ENCODE measurements around the gene UBAP1L.

The UBAP1L gene

DNA sequence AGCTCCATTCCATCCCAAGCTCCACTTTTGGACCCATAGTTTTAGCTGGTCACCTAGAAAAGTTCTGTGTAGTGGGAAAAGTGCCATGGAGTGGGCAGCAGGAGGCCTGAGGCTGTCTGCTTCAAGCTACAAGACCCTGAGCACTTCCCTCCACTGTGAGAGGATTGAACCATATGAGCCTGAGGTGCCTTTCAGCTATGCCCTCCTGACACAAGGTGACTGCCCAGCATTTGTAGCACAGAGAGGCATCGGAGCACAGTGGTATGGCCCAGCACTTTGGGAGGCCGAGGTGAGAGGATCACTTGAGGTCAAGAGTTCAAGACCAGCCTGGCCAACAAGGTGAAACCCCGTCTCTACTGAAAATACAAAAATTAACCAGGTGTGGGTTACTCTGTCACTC, 42.4 kb downstream of the UBAP1L start:
- DNase-seq (ENCODE audit: low read depth), result no peak
- no peak overlapping the region for H3K4me3 ChIP-seq (replicated peaks; ENCODE audit: low read depth, low read length)
- TF ChIP-seq, protein P1, sequence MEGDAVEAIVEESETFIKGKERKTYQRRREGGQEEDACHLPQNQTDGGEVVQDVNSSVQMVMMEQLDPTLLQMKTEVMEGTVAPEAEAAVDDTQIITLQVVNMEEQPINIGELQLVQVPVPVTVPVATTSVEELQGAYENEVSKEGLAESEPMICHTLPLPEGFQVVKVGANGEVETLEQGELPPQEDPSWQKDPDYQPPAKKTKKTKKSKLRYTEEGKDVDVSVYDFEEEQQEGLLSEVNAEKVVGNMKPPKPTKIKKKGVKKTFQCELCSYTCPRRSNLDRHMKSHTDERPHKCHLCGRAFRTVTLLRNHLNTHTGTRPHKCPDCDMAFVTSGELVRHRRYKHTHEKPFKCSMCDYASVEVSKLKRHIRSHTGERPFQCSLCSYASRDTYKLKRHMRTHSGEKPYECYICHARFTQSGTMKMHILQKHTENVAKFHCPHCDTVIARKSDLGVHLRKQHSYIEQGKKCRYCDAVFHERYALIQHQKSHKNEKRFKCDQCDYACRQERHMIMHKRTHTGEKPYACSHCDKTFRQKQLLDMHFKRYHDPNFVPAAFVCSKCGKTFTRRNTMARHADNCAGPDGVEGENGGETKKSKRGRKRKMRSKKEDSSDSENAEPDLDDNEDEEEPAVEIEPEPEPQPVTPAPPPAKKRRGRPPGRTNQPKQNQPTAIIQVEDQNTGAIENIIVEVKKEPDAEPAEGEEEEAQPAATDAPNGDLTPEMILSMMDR (IDR thresholded peaks at IDR 0.05; ENCODE audit: low read length, missing control alignments), result no peak

DNA sequence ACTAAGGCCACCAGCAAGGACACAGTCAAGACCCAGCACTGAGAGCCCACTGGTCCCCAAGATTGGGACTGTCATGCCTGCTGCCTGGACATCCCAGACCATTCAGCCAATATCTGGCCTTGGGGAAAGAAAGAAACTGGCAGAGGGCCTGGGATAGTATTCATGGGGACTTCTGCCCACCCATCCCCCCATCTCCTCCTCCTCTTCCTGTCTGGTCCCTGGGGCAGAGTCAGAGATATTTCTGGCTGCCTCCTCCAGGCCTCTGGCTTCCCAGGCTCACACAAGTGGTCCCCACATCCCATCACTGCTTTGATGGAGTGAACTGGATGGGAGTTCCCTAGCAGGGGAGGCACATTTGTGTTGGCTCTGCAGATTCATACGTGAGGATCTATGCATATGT, 43.0 kb downstream of the UBAP1L start:
- TF ChIP-seq, protein P1 (IDR thresholded peaks at IDR 0.05; ENCODE audit: low read length, missing control alignments), result no peak
- no peak overlapping the region for H3K4me3 ChIP-seq (replicated peaks; ENCODE audit: low read depth, low read length)
- DNase-seq (ENCODE audit: low read depth), result peak; percentile 76

DNA sequence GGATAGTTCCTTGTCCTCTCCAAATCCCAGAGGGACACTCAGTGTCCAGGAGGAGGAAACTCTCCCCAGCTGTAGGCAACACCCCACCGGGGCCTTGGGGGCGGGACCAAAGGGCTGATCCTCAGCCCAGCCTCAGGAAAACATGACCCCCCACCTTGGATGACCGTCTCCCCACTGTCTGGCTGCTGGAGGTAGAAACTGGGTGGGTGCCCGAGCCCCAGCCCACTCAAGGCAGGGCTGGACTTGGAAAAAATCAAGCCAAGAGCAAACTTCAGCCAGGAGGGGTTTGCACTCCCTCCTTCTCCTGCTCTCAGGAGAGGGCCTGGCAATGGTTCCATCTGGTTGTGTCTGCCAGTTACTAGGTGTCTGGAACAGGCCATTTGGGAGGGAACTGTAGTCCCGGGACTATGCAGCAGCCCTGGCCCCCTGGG, 43.6 kb downstream of the UBAP1L start:
- peak; percentile 54 for DNase-seq (ENCODE audit: low read depth)
- H3K4me3 ChIP-seq (replicated peaks; ENCODE audit: low read depth, low read length), result no peak overlapping the region
- TF ChIP-seq, protein P1 (IDR thresholded peaks at IDR 0.05; ENCODE audit: low read length, missing control alignments), result no peak

DNA sequence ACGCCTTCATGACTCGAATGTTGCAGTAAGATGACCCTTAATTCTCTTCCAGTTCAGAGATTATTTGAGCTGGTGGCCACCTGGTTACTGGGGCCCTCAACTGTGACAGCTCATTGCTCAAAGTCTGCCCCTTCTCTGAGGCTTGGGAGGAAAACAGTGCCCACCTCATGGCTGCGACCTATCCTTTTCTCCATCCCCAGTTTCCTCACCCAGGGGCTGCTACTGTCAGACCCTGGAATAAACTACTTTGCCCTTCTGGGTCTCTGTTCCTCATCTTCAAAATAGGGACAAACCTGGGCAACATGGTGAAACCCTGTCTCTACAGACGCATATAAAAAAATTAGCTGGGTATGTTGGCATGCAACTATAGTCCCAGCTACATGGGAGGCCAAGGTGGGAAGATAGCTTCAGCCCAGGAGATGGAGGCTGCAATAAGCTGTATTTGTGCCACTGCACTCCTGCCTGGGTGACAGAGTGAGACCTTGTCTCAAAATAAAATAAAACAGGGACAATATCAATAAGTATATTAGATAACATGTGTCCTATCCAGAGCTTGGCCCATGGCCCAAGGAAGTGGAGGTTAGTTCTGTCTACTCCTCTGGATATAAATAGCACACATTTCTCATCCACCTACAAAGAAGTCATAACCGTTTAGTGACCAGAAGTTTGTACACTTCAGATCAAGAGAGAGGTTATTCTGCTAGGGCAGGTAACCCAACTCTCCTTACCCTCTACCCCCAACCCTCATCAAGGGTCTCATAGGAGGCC, 45.0 kb downstream of the UBAP1L start:
- no peak overlapping the region for H3K4me3 ChIP-seq (replicated peaks; ENCODE audit: low read depth, low read length)
- no peak for DNase-seq (ENCODE audit: low read depth)
- TF ChIP-seq, protein P1 (IDR thresholded peaks at IDR 0.05; ENCODE audit: low read length, missing control alignments), result no peak

DNA sequence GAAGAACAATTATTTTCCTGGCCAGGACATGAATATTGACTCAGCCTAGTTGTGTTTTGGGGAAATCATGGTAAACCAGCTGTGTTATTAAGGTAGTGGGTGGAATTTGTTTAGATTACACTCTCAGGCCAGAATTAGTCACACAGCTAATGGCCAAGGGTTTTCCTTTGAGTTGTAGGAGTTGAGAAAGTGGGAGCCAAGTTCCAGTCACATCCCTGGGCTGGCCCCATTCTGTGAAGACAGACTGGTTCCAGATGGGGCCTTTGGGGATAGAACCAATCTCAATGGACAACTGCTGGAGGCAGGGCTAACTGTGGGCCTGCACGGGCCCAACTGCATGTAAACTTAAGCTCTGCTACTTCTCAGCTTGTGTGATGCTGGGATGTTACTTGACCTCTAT, 45.8 kb downstream of the UBAP1L start:
- TF ChIP-seq, protein P1 (IDR thresholded peaks at IDR 0.05; ENCODE audit: low read length, missing control alignments), result no peak
- H3K4me3 ChIP-seq (replicated peaks; ENCODE audit: low read depth, low read length), result no peak overlapping the region
- DNase-seq (ENCODE audit: low read depth), result peak; percentile 96

DNA sequence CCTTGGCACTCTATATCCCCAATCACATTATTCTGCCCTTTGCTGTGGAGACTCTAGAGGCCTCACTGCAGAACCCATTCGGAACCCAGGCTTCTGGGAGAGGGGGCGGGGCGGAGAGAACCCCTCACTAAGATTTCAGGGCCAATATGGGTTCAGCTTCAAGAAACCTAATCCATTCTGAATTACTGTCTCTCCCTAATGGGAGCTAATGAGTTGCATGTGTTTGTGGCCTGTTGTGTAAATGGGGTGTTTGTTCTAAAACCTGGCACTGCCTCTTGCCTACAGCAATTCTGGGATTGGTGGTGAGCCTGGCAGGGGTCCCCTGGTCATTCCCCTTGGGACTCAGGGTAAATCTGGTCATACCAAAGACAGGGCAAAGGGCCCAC, 46.6 kb downstream of the UBAP1L start:
- no peak for DNase-seq (ENCODE audit: low read depth)
- TF ChIP-seq, protein P1 (IDR thresholded peaks at IDR 0.05; ENCODE audit: low read length, missing control alignments), result no peak
- H3K4me3 ChIP-seq (replicated peaks; ENCODE audit: low read depth, low read length), result no peak overlapping the region

Measured in fibroblast of pulmonary artery (primary cell).